NOMO-1 treated with DMSO at 0.1 percent for 48 hours (cell line): Measurements from ENCODE around the gene GRAMD1A.
"Not testable (repeated sequence)": the region's sequence is repeated elsewhere in the genome, so short reads cannot be mapped to it uniquely, and the experiment has no call there.

Experiments used
- DNase-seq: peaks from one replicate; lab custom pipeline; 2025; ENCODE audit not compliant: unreplicated experiment; lab: John Stamatoyannopoulos, UW

Gene GRAMD1A

DNA sequence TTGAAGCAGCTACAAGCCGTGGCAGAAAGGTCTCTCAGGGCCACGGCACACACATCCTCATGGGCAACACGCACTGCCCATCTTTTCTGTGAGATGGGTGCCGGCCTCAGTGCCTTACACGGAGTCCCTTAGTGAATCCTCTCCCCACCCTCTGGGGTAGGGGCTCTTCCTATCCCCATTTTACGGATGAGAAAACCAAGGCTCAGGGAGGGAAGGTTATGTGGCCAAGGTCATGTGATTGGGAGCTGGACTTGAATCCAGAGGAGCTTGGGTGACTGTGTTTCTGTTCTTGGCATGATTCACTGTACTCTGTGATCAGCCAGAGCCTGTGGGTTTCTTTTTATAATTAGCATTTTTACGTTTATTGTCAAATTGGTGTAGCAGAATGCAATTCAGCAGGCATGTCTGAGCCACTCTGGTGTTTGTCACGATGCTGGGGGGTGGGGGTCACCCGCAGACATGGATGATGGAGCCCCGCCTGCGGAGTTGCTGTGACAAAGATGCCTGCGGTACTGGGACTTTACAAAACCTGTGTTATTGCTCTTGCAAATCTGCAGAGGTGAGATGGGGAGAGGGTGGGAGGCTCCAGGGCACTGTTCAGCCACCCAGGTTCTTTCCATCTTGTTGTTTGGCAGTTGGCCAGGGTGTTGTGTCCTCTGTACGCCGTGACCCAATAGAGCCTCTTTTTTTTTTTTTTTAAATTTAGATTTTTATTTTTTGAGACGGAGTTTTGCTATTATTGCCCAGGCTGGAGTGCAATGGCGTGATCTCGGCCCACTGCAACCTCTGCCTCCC is 34.7 kb downstream of the GRAMD1A start:
- DNase-seq: no peak

DNA sequence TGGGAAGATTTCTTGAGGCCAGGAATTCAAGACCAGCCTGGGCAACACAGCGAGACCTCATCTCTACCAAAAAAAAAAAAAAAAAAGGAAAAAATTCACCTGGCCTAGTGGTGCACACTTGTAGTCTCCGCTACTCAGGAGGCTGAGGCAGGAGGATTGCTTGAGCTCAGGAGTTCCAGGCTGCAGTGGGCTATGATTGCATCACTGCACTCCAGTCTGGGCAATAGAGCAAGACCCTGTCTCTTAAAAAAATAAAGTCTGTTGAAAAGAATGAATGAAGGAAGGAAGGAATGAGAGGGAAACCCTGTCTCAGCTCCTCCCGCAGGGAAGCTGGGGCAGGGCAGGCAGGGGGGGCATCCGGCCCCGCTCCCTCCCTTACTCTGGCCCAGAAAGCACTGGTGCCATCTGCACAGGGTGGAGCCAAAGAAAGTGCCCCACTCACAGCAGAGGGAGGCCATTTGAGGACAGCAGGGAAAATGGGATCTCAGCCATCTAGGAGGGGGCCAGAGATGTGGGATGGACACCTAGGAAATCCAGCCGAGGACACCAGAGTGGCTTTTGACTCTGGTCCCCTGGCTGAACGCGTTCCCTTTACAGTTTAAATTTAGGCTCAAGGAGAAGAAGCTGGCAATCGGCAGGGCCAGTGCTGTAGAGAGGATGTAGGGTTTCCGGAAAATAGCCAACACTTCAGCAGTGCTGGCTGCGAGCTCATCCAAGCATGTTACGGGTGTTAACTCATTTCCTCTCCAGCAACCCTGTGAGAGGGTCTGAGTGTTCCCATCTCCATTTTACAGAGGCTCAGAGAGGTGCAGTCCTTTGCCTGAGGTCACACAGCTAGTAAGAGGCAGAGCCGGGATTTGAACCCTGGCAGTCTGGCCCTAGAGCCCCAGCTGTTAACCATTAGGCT is 37.8 kb downstream of the GRAMD1A start:
- DNase-seq: no peak

DNA sequence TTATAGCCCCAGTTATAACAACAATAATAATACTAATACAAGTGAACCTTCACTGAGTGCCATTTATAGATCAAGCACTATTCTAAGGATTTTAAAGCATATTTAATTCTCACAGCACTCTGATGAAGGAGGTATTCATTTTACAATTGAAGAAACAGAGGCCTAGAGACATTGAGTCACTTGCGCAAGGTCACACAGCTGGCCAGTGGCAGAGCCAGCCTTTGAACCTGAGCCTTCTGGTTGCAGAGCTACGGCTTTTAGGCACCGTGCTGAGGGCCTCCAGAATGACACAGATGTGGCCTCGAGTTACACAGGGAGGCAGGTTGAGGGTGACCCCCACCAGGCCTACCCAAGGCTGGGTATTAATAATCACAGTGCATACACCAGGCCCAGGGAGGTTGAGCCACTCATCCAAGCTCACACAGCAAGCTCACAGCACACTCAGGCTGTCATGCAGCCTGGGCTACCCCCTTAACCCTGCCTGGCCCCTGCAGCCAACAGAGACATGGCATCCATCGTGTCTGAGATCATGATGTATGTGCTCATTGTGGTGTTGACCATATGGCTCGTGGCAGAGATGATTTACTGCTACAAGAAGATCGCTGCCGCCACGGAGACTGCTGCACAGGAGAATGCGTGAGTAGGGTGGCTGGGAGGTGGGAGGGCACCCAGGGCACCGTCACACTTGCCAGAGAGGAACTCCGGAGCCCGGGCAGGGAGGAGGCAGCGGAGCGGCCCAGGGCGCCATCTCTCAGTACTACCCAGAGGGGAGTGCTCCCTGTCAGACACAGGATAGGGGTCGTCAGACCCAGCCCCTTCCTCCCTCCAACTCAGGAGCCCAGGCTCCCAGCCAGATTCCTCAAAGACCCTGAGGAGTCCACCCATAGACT is 38.7 kb downstream of the GRAMD1A start:
- DNase-seq: peak; percentile 29

DNA sequence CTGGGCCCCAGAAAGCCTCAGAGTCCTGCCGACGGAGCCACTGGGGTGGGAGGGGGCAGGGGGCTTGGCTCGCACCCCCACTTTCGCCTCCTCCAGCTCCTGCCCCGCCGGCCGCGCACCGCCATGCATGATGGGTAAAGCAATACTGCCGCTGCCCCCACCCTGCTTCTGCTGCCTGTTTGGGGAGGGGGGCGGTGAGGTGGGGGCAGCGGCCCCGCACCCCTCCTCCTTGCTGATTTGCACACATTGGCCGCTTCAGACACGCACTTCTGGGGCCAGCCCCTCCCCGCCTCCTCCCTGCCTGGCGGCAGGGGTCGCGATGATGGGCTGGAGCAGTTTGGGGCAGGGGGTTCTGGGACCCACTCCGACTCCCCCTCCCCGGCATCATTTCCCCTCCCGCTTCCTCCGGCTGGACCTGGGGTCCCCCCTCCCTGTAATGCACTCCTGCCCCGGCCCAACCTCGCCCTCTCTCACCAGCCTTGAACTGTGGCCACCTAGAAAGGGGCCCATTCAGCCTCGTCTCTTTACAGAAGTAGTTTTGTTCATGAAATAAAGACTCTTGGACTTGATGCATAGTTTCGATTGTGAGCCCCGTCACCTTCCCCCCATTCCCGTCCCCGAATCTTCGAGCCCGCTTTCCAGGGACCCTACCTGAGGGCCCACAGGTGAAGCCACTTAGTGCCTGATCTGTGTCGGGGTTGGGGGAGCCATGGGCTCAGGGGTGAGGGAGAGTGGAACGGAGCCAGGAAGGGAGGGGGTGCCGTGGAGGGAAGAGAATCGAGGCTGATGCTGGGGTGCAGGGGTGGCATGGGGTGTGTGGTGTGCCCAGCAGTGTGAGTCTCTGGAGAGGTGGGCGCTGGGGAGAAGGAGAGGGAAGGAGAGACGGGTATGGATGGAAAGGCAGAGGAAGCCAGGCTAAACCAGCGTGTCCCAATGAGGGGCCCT is 40.0 kb downstream of the GRAMD1A start:
- no peak for DNase-seq

DNA sequence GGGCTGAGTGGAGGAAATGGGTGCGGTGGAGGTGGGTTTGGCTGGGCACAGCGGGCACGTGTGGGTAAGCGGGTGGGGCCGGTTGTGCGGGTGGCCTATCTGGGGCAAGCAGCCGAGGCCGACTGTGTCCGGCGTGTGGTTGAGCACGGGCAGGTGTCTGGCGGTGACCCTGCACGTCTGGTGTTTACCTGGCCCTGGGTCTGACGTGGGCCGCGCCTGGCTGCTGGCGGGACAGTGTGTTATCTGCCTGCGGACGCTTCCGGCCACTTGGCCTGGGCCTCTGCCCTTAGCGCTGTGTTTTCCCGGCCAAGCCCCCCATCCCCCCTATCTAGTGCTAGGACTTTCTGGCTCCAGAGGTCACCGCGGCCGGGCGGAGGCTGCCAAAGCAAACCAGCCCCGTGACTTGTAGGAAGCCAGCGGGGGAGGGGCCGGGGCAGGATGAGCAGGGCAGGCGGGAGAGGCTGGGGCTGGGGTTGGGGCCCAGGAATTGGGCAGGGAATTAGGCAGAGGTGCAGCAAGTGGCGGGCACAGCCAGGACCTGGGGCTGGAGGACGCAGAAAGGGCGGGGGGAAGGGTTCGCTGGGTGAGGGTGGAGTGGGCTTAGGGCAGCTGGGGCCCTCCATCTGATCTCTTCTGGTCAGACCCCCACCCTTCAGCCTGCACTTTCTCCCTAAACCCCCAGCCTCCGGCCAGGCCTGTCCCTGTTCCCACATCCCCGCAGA is 40.9 kb downstream of the GRAMD1A start:
- DNase-seq: no peak

DNA sequence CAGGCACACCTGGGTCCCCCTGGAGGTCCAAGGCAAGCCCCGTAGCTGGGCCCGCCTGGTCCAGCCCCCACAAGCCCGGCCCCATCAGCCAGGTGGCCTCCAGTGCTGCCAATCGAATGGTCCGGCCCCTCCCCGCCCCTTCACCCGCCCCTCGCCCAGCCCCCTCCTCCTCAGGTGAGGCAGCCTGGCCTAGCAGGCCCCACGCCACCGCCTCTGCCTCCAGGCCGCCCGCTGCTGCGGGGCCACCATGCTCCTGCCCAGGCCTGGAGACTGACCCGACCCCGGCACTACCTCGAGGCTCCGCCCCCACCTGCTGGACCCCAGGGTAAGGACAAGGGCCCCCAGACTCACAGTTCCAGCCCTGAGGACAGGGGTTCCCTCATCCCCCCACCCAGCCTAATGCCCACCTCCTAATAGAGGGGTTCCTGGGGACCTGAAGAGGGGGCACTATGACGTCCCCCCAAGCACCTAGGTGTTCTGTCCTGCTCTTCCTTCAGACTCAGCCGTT is 41.5 kb downstream of the GRAMD1A start, which contains the start of gene HPN:
TSS of gene HPN (plus strand) at position 174 of the 508 bp plus-strand sequence. CDS start 786 bp downstream, outside the sequence.
- no peak for DNase-seq

DNA sequence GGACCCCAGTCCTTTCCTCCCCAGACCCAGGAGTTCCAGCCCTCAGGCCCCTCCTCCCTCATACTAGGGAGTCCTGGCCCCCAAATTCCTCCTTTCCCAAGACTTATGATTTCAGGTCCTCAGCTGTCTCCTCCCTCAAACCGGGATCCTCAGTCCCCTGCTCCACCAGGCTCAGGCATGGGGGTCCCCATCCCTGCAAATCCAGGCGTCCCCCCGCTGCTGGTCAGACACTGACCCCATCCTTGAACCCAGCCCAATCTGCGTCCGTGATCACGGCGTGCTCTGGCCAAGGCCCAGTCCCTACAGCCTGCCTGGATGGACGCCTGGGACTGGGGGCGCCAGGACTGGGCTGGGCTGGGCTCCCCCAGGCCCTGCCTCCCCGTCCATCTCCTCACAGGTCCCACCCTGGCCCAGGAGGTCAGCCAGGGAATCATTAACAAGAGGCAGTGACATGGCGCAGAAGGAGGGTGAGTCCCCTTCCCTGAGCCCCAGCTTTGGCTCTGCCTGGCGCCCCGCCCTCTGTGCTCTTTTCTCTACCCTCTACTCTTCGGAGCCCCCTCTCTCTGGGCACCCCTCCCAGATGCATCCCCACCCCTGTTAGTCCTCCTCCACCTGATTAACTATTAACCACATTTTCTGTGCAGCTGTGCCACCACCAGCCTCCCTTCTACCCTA is 42.1 kb downstream of the GRAMD1A start:
- no peak for DNase-seq

DNA sequence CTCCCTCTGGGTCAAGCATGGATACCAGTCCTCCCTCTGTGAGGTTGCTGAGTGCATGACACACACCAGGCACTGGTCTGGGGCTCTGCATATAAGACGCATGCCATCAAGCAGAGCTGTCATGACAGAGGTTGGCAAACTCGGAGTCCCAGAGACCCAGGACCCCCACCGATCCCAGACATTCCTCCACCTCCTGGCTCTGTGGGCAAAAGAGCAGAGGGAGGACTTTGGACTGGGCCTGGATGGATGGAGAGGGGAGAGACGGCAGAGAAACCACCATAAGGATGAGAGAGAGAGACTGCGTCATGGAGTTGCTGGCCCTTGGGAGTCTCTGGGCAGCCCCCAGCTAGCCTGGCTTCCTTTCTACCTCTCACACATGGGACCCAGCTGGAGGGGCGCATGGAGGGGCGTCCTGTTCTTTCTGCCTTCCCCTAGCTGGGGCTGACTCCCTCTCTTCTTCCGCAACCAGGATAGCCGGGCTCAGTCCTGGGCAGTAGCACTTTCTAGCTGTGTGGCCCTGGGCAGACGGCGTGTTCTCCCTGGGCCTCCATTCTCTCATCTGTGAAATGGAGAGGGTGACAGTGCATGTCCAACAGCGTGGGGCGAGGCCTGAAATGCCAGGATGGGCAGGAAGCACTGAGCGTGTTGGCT is 43.0 kb downstream of the GRAMD1A start:
- no peak for DNase-seq

DNA sequence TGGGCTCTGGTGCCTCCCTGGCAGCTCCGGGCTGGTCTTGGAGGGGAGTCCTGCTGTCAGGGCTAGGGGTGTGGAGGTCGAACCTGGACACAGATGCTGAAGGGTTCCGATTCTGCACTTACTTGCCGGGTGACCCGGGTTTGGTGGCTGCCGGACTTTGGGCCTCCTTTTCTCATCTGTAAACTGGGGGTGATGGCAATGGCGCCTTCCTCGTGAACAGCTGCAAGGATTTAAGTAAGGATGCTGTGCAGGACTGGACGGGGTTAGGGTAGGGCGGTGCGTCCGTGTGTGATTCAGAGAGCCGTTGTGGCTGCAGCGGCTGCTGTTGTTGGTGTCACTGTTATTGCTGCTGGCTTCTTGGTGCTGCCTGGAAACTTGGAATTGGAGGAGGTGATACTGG is 43.8 kb downstream of the GRAMD1A start:
- DNase-seq: no peak

DNA sequence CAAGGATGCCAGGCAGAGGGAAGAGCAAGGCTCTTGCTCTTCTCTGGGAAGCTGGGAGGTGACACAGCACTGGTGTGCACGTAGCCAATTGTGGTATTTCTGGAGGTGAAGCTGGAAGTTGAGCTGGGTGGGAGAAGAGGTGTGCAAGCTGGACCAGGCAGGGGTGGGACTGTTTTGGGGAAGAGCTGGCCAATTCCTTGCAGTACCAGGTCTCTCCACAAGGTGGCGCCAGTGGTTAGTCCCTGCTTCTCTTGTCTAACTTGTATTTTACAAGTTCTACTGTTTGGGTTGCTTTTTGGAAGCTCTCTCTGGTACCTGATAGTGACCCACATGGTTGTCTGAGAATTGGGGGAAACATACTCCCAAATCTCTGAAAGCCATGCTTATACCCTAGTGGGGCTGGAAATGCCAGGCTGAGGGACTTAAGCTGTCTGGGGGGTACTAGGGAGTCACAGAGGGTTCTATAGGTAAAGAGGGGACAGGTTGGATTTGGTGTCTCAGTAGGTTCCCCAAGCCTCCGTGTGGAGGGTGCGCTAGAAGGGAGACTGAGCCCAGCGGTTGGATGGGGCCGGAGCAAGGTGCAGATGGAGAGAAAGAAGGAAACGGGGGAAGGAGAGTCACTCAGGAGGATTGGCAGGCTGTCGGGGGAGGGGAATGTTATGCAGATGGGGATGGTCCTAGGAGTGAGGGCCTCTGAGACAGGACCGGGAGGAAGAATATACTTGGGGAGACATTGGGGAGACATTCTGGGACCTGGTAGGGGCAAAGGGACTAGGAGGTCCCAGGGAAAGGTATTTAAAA is 44.4 kb downstream of the GRAMD1A start:
- DNase-seq: peak; percentile 24

DNA sequence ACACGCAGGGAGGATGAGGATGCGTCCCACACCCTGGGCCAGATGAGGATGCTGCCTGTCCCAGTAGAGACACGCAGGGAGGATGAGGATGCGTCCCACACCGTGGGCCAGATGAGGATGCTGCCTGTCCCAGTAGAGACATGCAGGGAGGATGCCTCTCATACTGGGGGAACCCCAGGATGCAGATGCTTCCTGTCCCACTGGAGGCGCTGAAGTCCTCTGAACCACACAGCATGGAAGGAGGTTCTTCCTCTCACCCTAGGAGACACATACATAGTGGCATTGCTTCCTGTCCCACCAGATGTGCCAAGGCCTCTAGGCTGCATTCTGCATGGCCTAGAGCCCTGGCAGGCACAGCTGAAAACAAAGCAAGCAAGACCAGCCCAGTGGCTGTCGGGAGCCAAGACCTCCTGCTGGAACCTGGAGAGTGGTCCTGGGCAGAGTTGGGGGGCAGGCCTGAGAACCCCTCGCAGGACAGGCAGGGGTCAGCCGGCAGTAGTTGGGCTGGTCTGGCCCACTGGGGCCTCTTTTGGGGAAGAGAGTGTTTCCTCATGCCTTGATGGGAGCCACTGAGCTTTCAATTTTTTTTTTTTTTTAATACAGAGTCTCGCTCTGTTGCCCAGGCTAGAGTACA is 45.7 kb downstream of the GRAMD1A start:
- peak; percentile 20 for DNase-seq

DNA sequence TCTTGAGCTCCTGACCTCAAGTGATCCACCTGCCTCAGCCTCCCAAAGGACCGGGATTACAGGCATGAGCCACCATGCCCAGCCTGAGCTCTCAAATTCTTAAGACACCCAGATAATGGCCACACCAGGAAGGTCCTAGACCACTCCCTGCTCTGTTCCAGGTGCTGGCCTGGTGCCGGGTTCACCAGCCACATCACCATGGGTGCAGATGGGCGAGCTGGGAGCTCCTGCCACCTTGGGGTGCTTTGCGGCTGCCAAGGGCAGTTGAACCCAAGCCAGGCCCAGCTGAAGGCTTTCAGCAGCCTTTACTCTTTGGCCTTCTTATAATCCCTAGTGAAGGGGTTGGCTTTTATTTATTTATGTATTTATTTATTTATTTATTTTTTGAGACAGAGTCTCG is 46.3 kb downstream of the GRAMD1A start:
- DNase-seq: no peak

DNA sequence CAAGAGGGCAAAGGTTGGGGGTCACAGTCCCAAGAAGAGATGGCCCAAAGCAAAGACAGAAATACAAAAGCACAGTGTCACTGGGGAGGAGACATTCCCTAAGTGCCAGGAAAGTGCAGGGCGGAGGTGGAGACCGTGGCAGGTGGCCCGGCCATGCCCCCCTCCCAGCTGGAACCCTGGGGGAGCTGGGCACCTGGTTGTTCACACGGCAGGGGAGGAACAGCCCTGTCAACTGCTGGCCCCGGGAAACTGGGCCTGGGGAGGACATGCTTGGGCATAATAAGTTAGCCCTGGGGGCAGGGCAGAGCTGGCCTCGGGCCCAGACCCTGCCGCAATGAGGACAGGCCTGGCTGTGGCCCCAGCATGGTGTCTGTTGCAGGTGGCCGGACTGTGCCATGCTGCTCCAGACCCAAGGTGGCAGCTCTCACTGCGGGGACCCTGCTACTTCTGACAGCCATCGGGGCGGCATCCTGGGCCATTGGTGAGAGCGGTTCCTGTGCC is 48.8 kb downstream of the GRAMD1A start:
- DNase-seq: no peak

DNA sequence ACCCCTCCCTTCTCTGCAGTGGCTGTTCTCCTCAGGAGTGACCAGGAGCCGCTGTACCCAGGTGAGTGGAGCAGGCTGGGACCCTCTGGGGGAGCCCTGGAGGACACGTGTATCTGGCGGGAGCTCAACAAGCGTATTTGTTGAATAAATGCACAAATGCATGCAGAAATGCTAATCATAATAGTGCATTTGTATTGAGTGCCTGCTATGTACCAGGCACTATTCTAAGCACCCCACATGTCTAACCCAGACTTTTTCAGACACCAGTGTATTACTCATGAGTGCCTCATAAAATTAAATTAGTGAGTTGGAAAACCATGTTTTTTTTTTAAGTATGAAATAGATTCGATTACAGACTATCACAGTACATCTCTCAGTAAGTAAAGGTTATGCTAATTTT is 49.3 kb downstream of the GRAMD1A start:
- no peak for DNase-seq

DNA sequence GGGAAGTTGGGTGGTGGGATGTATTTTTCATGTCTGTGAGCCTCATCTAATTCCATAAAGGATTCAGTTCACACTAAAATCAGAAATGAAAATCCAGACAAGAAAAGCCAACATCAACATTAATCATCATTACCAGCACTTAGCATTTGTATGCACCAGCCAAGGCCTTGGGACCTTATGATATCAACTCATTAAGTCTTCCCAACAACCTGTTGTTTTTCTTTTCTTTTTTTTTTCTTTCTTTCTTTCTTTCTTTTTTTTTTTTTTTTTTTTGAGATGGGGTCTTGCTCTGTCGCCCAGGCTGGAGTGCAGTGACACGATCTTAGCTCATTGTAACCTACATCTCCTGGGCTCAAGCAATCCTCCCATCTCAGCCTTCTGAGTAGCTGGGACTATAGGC is 50.5 kb downstream of the GRAMD1A start:
- DNase-seq: not testable (repeated sequence)

DNA sequence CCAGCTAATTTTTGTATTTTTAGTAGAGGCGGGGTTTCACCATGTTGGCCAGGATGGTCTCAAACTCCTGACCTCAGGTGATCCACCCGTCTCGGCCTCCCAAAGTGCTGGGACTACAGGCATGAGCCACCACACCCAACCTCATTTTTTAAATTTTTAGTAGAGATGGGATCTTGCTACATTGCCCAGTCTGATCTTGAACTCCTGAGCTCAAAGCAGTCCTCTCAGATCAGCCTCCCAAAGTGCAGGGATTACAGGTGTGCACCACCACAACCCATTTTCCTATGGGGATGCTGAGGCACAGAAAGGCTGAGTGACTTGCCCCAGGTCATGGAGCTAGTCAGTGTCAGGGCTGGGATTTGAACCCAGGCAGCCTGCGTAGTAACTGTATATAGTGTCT is 51.1 kb downstream of the GRAMD1A start:
- not testable (repeated sequence) for DNase-seq
